ENCODE measurements around the gene FMO3.

FMO3 gene

DNA sequence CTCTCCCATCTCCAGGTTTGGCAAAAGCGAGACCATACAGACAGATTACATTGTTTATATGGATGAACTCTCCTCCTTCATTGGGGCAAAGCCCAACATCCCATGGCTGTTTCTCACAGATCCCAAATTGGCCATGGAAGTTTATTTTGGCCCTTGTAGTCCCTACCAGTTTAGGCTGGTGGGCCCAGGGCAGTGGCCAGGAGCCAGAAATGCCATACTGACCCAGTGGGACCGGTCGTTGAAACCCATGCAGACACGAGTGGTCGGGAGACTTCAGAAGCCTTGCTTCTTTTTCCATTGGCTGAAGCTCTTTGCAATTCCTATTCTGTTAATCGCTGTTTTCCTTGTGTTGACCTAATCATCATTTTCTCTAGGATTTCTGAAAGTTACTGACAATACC is 26.4 kb downstream of the FMO3 start:
- DNase-seq, result no peak

DNA sequence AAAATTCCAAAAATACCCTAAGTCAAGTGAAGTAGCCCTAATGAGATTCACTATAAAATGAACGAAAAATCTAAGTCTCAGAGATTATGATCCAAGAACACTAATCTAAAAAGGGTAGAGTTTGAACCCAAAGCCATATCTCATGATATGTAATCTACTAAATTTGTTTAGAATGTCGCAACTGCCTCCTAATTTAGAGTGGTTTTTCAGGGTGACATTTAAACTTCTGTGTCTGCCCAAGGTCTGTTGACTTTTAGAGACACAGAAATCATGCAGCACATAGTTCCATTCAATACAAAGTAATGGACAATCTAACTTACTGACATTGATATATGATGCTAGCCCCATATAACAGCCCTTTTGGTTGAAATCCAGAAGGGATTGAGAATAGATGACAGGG is 28.9 kb downstream of the FMO3 start:
- no peak for DNase-seq

DNA sequence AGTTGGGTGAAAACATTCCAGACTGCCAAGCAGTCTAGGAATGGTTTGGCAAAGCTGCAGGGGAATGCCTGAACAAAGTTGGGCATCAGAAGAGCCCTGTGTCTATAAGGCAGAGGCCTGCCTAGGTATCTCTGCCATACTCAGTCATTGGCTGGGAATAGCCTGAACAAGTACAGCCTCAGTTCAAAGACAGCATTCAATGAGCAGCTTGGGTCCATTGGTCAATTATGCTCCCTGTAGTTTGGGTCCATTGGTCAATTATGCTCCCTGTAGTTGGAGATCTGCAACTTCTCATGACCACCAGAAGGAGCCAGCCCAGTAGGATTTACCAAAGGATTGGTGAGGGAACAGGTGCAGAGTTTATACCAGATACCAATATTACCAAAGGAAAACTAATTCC is 31.6 kb downstream of the FMO3 start:
- DNase-seq, result no peak

DNA sequence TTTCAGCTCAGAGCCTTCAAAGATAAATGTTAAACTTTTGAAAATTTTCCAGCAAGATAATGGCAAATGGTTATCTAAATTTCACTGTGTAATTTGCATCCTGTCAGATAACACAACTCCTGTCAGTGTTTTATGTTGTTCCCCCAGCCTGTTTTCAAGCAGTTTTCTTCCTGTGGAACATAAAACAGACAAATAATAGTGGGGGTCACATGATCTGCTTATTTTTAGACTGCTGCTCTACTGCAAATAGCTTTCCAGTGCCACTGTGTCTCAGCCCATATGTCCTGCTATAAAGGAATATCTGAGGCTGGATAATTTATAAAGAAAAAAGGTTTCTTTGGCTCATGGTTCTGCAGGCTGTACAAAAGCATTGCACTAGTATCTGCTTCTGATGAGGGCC is 32.2 kb downstream of the FMO3 start:
- no peak for DNase-seq

DNA sequence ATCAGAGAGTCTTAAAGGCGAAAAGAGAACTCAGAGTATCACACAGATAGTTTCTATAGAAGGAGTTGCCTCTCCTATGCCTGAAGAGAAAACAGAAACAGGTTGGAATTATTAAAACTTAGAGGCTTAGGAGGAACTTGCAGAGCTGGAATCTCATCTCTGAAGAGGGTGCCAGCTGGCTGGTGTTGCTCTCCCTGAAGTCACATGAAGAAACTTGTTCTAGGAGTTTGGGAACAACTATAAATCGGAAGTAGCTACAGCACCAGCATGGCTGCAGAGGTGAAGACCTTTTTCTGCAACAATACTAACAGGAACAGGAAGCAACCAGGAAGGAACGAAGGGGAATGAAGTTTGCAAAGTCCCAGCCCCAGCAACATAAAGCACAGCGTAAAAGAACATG is 35.8 kb downstream of the FMO3 start:
- no peak for DNase-seq

DNA sequence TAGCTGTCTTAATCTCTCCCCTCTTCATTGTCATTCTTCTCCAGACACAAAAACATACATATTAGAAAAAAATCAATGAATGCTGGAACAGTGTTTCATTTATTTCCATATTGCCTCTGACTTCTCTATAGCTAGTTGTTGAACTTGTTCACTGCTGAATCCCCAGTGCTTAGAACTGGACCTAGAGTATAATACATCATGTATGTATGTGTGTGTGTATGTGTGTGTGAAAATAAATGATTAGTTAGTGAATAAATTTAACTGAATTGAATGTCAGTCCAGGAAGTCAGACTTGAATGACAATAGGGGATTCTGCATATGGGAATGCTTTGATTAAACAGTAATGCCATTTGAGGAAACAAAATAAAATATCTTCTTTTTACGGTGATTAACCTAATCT is 36.4 kb downstream of the FMO3 start:
- DNase-seq, result no peak

DNA sequence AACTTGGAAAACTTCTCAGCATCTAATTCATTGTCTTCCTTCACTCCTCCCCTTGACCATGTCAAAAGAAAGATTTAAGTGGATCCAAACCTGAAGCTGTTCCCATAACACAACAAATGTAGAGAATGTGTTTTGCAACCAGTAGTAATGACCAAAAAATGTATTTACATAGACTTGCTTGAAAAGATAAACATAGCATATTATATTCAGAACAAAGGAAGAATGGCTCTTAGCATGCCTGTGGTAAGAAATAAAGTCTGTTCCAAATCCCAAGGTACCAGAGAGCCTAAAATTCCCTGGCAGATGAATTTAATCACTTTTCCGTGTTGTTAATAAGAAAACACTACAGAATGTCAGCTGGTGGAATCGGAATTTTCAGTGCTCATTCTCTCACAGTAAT is 36.8 kb downstream of the FMO3 start:
- DNase-seq, result no peak

DNA sequence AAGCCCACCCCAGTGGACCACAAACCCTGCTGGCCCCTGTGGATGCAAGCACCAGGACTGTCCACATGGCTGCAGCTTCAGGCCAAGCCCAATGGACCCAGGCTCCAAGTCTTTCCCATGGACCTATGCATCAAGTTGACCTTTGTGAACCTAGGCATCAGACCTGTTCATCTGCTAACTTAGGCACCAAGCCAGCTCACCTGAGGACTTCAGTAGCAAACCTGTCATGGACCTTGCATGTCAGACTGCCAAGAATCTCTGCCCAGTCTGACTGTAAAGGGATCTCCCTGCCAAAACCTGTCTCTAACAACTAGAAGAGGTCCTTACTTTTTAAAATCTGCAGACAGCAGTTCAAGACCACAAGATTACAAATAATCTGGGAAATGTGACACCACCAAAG is 37.8 kb downstream of the FMO3 start:
- no peak for DNase-seq

DNA sequence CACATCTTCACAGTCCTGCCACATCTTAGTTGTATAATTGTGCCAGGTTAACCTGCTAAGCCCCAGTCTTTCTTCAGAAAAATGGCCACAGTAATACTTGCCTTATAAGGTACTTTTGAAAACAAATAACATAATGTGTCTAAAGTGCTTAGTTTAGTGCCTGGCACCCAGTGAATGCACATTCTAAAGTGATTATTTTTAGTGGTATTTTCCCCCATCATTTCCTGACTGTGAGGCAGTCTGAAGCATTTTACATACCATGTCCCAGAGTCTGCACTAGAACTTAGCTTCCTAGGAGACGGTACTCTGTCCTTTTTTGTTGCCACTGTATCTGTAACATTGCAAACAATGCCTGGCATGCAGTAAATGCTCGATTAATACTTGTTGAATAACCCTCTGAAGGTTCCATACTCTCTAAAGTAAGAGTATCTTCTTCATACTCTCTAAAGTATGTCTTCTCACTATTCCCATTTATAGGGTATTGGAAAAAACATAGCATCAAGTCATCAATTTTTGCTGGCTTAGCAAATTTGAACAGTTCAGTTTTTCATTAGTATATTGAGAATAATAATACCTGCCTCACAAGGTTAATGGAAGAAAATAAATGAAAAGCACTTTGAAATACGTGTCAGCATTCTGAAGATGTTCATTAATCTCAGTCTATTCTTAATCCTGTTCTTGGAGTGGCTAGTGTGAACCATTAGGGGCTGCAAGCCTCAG is 43.7 kb downstream of the FMO3 start:
- DNase-seq, result no peak

DNA sequence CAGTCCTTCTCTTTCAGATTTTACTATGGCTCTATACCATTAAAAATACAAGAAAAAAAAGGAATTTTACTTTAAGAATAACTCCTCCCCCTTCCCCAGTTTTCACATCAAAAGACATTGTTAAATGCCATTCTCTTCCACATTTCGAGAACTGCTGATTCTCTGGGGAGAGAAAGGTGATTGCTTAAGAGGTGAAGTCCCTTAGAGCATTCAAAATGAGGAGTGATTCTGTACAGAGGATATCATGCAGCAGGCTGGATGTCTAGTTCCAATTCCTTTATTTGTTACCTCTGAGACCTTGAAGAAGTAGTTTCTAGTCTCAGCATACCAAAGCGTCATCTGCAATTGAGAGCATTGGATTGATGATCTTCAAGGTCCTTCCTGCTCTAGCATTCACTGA is 46.9 kb downstream of the FMO3 start:
- DNase-seq, result no peak

DNA sequence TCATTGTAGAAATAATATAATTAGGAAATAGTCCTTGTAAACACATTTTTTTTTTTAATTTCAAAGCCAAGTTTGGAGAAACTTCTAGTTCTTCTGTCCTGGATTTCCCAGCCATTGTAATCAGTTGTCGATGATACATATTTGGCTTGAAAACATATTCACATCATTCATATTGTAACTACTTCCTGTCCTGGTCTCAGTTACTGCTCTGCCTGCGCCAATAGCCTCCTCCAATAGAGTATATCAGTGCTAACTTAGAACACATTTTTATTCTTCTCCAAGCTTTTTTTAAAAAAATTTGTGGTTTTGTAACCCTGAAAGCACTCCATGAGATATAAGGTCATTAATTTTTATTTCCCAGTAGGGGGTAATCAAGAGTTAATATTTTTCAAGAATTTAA is 48.3 kb downstream of the FMO3 start:
- no peak for DNase-seq

DNA sequence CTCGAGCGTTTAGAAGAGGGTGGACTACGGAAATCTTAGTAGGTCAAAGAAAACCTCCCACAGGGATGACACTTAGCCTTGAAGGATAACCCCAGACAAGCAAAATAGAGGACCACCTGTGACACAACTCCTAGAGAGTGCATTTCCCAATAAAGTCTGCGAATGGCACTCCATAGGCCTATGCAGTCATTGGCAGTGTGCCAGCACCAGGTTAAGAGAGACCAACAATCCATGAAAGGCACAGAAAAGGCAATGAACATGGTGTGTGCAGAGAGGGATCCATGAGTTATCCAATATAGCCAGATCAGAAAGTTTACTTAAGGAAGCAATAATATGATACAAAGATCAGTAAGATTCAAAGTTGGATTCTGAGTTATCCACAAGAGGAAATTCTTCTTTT is 49.2 kb downstream of the FMO3 start:
- DNase-seq, result no peak

DNA sequence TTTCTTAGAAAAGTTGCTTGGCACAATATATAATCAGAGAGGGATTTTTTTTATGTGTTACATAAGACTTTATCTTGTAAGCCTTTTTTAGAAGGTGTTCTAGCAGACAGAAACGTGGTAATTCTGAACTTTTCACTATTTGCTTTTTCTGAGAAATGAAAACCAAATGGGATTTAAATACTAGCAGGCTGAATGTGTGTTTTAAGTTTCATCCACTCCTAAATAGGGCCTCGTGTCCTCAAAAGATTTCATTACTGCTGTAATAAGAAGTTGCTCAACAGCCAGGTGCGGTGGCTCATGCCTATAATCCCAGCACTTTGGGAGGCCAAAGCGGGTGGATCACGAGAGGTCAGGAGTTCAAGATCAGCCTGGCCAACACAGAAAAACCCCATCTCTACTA is 49.7 kb downstream of the FMO3 start:
- DNase-seq, result no peak

DNA sequence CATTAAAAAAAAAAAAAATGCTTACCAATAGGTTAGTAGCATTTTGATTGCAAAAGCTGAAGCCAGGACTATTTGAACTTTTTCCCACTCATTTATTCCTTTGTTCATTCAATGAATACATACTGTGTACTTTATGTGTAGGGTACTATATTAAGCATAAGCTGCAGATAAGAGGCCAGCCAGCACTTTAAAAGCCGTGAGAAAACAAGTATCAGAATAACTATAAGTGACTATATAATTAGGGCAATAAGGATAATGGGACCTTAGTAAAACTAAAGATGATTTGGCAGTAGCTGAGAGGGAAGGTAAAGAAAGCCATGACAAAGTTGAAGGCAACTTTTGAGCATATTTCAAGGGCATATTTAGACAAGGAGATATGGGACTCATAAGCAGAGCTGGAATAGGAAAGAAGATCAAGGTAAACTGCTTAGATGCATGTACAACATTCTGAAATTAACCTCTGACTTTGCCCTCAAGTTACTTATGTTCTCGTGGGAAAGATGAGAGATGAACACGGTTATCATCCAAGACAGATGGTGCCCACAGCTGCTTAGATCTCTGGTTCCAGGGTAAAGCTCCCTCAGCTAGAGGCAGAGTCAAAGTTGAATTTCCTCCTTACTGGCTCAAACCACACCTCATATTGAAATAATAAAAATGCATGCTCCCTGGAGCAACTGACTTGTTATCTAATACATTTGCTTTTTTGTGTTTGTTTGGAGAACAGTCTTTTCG is 50.4 kb downstream of the FMO3 start:
- no peak for DNase-seq

DNA sequence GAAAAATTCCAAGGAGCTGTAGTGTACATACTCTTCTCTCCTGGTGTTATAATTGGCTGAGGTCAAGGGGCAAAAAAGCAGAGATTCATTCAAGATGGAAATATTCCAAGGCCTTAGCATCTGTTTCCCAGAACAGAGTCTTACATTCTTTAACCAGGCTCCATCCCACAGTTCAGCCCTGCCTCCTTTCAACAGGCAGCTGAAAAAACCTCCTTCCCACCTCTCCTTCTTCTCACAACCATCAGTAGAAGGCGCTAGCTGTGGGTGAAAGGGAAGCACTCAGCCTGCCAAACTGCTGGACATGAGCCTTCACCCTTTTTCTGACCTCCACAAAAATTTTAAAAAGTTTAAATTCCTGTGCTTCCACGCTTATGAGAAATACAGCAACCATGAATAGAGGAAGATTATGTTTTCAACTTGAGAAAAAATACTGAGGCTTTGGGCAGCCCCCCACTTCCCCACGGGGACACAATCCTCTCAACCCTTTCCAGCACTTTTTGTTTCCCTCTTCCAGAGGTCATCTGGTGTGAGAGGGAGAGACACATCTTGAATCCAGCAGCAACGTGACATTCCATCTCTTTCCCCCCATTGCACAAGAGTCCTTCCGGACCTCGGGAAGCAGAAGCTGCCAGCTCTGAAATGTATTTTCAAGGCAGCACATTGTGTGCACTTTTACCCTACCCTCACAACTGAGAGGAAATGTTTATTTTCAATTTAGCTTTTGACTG is 51.1 kb downstream of the FMO3 start:
- peak; percentile 63 for DNase-seq

DNA sequence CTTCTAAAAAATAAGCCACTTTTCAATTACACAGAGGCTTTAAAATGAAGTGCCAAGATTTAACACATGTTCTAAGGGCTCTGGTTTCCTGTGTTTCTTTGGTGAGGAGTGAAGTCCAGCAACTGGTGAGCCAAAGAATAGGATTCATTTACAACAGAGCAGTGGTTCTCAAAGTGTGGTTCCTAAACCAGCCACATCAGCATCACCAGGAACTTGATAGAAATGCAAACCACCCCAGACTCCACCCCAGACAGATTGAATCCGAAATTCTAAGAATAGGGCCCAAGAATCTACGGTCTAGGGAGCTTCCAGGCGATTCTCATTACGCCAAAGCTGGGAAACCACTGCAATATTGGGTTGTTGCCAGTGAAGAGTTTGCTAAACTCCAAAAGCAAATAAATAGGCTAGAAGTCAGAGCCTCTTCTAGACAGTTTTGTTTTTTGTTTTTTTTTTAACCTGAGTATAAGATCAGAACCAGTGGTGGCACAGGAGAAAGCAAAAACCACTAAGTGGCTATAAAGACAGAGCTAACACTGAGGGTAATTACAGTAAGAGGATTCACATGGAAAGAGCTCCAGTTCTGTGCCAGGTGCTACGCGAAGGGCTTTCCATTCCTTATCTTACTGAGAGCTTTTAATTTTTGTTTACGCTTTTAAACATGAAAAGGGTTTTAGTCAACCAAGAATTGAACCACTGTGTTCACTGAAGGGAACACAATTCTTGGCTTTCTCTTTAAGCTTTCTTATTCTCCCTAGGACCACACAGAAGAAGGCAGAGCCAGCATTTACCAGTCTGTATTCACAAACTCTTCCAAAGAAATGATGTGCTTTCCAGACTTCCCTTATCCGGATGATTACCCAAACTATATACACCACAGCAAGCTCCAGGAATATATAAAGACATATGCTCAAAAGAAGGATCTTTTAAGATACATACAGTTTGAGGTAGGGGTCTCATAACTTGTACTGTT is 52.0 kb downstream of the FMO3 start:
- DNase-seq, result no peak

DNA sequence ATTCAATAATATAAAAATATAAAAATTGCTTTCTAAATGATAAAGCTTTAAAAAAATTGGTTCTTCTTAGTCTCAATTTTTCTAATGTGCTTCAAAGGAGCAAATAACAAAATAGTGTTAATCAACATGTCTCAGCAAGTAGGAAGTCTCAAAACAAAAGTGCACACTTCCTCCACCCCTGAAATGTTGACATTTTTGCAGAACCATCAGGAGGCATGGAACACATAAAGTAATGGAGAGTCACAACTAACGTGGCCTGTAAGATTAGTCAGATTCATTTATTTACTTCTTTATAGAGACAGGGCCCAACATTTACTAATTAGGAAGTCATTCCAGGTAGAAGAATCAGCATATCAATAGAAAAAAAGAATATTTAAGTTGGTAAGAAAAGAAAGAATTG is 59.5 kb downstream of the FMO3 start:
- DNase-seq, result no peak

DNA sequence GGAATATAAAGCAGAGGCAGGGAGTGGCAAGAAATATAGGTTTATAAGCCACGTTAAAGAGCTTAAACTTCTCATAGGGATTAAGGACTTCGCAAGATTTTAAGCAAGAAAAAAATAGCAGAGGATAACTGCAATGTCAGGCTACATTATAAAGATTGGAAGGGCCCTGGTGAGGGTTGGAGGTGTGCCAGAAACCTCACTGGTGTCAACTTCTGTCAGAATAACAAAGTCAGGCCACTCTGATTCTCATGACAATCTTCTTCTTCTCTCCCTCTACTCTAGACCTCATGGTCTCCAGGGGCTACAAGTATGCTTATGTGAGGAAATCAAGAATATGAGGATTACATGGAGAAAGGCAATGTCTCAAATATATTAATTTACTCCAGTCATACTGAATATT is 61.8 kb downstream of the FMO3 start:
- no peak for DNase-seq

DNA sequence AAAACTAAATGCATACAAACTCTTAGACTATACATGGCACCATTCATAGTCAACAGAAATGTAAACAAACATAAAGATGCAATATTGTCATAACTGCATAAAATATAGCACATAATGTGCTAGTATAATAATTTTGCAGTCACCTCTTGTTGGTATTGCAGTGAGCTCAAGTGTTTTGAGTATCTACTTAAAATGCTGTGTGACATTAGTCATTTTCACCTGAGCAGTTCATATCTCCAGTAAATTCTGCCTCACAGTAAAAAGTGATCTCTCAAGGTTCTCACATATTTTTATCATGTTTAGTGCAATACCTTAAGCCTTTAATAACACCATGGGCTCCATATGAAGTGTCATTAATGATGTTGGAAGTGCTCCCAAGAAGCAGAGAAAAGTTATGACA is 64.8 kb downstream of the FMO3 start:
- no peak for DNase-seq

DNA sequence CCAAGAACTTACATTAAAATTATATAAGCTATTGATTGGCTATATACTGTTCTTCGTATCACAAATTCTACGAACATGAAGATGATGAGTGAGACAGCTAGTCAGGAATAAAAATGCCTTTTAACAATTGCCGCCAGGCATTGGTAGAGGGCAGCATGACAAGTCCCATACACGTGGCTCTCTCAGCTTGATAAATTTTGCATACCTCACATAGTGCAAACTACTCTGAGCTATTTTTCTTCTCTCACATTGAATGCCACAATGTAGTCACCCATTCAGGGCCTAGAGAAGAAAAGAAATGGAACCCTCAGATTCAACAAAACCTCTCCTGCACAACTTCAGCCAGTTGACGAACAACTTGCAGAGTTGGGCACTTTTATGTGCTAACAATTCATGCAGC is 67.4 kb downstream of the FMO3 start:
- no peak for DNase-seq

DNA sequence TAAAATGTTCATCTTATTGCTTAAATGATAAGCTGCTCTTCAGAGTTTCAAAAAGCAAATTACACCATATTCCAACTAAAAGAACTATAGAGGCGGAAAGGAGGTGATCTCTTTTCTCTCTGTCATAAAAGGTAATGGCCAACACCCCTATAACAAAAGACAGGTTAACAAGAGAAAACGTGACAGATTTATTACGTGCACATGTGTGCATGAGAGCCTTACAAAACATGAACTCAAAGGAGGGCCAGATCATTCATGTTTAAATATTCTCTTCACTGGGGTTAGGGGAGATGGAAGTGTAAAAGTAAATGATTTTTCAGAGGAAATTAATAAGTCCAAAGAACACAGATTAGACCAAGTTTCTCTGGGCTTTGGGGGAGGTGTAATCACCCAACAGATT is 67.8 kb downstream of the FMO3 start:
- no peak for DNase-seq

DNA sequence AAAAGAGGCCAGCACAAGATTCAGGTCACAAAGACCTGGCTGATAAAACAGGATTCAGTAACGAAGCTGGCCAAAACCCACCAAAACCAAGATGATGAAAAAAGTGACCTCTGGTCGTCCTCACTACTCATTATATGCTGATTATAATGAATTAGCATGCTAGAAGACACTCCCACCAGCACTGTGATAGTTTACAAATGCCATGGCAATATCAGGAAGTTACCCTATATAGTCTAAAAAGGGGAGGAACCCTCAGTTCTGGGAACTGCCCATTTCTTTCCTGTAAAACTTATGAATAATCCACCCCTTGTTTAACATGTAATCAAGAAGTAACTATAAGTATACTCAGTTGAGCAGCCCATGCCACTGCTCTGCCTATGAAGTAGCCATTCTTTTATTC is 68.4 kb downstream of the FMO3 start:
- no peak for DNase-seq

DNA sequence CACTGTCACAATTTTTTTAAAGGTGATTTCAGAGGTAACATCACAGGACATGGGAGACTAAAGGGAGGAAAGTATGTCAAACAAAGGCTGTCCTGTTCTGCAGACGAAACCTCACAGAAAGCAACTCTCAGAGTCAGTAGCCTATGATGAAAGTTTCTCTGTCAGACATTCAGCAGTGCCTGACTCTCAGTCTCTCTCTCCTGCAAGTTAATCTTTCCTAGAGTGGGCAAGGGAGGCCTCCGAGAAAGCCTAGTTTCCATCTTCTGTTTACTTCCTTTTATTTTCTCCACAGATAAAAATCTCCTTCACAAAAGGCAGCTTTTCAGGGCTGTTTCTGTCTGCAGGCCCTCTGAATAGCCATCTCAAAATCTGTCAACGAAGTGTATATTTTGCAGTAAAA is 69.5 kb downstream of the FMO3 start:
- no peak for DNase-seq
